ENCODE results near the gene KCNG1.

- TF ChIP-seq POLR2A (IDR thresholded peaks at IDR 0.05) (no peak), CTCF (IDR thresholded peaks at IDR 0.05) (no peak)
Observed at GRCh38 chr20:50980071-50980681, 42.7 kb downstream of the KCNG1 start.

Data from tibial nerve (tissue), 3 donors.